Omental fat pad (tissue), 4 donors: ENCODE data around the gene TNFRSF19. TPM values are rescaled to one million over a fixed set of nuclear protein-coding genes. Genes with fewer than 3 reads are reported as not detected.
"Not testable (repeated sequence)": the region's sequence is repeated elsewhere in the genome, so short reads cannot be mapped to it uniquely, and the experiment has no call there.

ENCODE experiments used
- ATAC-seq: fragments of 150-250 bp; one replicate; pipeline ENCODE4 v1.9.1; 2016; ENCODE audit warnings: mild to moderate bottlenecking, moderate library complexity; ENCODE audit not compliant: low FRiP score
- DNase-seq: peaks from one replicate; pipeline ENCODE4 v3.0.0-alpha.2; 2019; ENCODE audit warnings: low spot score
- total RNA-seq, 4 donors: library from RNA; depleted of rRNA; stranded (reverse); fragments of >200 nt; gene quantifications; one replicate each; pipeline ENCODE4 v1.1.0, GENCODE V29; 2016
- TF ChIP-seq, protein P1 (sequence below), 3 donors: fragments of 450-650 bp; IDR thresholded peaks; one replicate each; pipeline ENCODE4 v1.5.1; 2016 to 2017; ENCODE audit warnings: antibody characterized with exemption in 3 of 3, mild to moderate bottlenecking in 3 of 3, moderate library complexity in 2 of 3

The TNFRSF19 gene
- total RNA-seq, 4 donors from 2014 or later = 1.3 to 6.5 (median 2.8) TPM

DNA sequence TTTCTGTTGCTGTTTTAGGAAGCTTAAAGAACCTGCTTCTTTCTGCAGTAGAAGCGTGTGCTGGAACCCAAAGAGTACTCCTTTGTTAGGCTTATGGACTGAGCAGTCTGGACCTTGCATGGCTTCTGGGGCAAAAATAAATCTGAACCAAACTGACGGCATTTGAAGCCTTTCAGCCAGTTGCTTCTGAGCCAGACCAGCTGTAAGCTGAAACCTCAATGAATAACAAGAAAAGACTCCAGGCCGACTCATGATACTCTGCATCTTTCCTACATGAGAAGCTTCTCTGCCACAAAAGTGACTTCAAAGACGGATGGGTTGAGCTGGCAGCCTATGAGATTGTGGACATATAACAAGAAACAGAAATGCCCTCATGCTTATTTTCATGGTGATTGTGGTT lies 103.1 kb downstream of the TNFRSF19 start:
- ATAC-seq = no peak
- no peak for DNase-seq
- TF ChIP-seq, protein P1, sequence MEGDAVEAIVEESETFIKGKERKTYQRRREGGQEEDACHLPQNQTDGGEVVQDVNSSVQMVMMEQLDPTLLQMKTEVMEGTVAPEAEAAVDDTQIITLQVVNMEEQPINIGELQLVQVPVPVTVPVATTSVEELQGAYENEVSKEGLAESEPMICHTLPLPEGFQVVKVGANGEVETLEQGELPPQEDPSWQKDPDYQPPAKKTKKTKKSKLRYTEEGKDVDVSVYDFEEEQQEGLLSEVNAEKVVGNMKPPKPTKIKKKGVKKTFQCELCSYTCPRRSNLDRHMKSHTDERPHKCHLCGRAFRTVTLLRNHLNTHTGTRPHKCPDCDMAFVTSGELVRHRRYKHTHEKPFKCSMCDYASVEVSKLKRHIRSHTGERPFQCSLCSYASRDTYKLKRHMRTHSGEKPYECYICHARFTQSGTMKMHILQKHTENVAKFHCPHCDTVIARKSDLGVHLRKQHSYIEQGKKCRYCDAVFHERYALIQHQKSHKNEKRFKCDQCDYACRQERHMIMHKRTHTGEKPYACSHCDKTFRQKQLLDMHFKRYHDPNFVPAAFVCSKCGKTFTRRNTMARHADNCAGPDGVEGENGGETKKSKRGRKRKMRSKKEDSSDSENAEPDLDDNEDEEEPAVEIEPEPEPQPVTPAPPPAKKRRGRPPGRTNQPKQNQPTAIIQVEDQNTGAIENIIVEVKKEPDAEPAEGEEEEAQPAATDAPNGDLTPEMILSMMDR (IDR thresholded peaks at IDR 0.05) = no peak

DNA sequence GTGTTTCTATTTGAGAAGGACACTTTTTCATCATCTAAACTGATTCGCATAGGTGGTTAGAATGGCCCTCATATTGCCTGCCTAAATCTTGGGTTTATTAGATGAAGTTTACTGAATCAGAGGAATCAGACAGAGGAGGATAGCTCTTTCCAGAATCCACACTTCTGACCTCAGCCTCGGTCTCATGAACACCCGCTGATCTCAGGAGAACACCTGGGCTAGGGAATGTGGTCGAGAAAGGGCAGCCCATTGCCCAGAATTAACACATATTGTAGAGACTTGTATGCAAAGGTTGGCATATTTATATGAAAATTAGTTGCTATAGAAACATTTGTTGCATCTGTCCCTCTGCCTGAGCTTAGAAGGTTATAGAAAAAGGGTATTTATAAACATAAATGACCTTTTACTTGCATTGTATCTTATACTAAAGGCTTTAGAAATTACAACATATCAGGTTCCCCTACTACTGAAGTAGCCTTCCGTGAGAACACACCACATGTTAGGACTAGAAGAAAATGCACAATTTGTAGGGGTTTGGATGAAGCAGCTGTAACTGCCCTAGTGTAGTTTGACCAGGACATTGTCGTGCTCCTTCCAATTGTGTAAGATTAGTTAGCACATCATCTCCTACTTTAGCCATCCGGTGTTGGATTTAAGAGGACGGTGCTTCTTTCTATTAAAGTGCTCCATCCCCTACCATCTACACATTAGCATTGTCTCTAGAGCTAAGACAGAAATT lies 103.8 kb downstream of the TNFRSF19 start:
- no peak for DNase-seq
- TF ChIP-seq, protein P1 (IDR thresholded peaks at IDR 0.05) = no peak
- ATAC-seq = no peak

GRCh38 chr13:23674795-23675640 lies 104.8 kb downstream of the TNFRSF19 start:
- ATAC-seq (no peak), DNase-seq (no peak)
- TF ChIP-seq, protein P1 (IDR thresholded peaks at IDR 0.05) = no peak

- DNase-seq, ATAC-seq: not testable (repeated sequence)
Observed at GRCh38 chr13:23677679-23678288, 107.6 kb downstream of the TNFRSF19 start.

- TF ChIP-seq, protein P1 (IDR thresholded peaks at IDR 0.05) = no peak
- ATAC-seq = no peak
Observed at GRCh38 chr13:23678795-23679194, 108.6 kb downstream of the TNFRSF19 start.

DNA sequence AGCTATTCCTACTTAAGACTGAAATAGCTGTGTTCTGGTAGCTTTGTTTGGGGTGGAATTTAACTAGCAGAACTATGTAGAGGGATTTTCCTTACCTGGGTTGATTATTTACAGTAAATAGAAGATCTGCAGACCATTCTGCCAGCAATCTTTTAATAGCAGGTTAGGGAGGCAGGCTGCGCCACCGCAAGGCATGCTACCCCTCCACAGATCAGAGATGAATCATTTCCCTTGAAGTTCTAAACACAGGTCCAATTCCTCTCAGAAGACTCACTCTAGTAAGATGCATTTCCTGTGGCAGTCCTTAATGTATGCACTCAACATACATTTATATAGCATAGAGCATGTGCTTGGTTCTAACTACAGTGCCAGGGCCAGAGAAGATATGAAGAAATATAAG lies 109.0 kb downstream of the TNFRSF19 start:
- DNase-seq (no peak), ATAC-seq (no peak)
- TF ChIP-seq, protein P1 (IDR thresholded peaks at IDR 0.05) = no peak

More at GRCh38 chr13:23678795-23679194, 108.6 kb downstream of the TNFRSF19 start:
- DNase-seq = no peak
